K562 (cell line): Measurements from ENCODE around the gene LRRC4. TPM values are rescaled to one million over a fixed set of nuclear protein-coding genes. Genes with fewer than 3 reads are reported as not detected.

Experiments used
- ATAC-seq: fragments of 200-7000 bp; cut with Tn5 transposase; 3 replicates; pipeline ENCODE4 v1.9.1; 2020; ENCODE audit warnings: moderate library complexity
- BruUV-seq: library from RNA; stranded (reverse); fragments of 400-500 nt; replicated peaks from 2 replicates; lab custom pipeline; 2021; lab: Mats Ljungman, UMichigan
- CTCF ChIA-PET: fragments of 300-600 bp; formaldehyde crosslinking; extraction: SDS; loops from one replicate; lab custom pipeline; 2021; ENCODE audit warnings: low intra/inter-chr PET ratio; lab: Yijun Ruan, JAX
- POLR2A ChIA-PET: fragments of 300-600, 350-650 bp; sonication (Branson Sonifier 250); formaldehyde crosslinking; extraction: SDS; loops from one replicate; lab custom pipeline; 2021; ENCODE audit warnings: antibody characterized with exemption, inconsistent platforms; lab: Yijun Ruan, JAX
- DNase-seq, 4 experiments: peaks; one replicate each; pipeline versions ENCODE4 v3.0.0 to v3.0.0-alpha.2; 2011 to 2018; ENCODE audit warnings: low spot score in 3 of 4, mixed read lengths in 3 of 4; ENCODE audit errors: extremely low read depth in 1 of 4
- FAIRE-seq: peaks from 2 replicates; lab custom pipeline; 2011; peaks lifted over from hg19 to GRCh38; lab: Jason Lieb, UNC
- H2AFZ ChIP-seq: 2 replicates; pipeline ENCODE4 v1.6.0; 2011; ENCODE audit warnings: low read depth, low read length, control low read depth, inconsistent platforms
- H3K27ac ChIP-seq: fragments of 200-600 bp; 3 replicates; pipeline ENCODE4 v1.8.0; 2011; ENCODE audit warnings: low read depth, mild to moderate bottlenecking, control low read depth, inconsistent platforms, low read length, moderate library complexity, mixed read lengths; ENCODE audit errors: extremely low read depth
- H3K27me3 ChIP-seq, 2 experiments: fragments of 300-600 bp in 1 of 2; 2 replicates in 1 of 2; 3 replicates in 1 of 2; pipeline versions ENCODE4 v1.6.0 to v1.8.0; 2011; ENCODE audit warnings: inconsistent platforms in 2 of 2, low read length in 2 of 2, mild to moderate bottlenecking in 1 of 2, mixed read lengths in 1 of 2, moderate library complexity in 1 of 2; ENCODE audit not compliant: control insufficient read depth in 2 of 2, insufficient read depth in 2 of 2
- H3K36me3 ChIP-seq: fragments of 300-600 bp; 3 replicates; pipeline ENCODE4 v1.8.0; 2011; ENCODE audit warnings: mild to moderate bottlenecking, low read length, inconsistent platforms; ENCODE audit not compliant: control insufficient read depth, insufficient read depth
- H3K4me1 ChIP-seq, 2 experiments: fragments of 200-600 bp in 1 of 2; replicated peaks in 1 of 2; 2 replicates in 1 of 2; 3 replicates in 1 of 2; pipeline versions ENCODE4 v1.5.1 to v1.8.0; 2011; ENCODE audit warnings: inconsistent platforms in 2 of 2, low read length in 2 of 2, mild to moderate bottlenecking in 1 of 2, mixed read lengths in 1 of 2, moderate library complexity in 1 of 2; ENCODE audit not compliant: control insufficient read depth in 2 of 2, insufficient read depth in 2 of 2
- H3K4me2 ChIP-seq: 2 replicates; pipeline ENCODE4 v1.6.1; 2011; ENCODE audit warnings: low read length, control low read depth, inconsistent platforms, mixed read lengths; ENCODE audit not compliant: insufficient read depth
- H3K4me3 ChIP-seq: fragments of 200-600 bp; sonication (generic), shearing (Covaris generic); 2 replicates; pipeline ENCODE4 v1.5.1; 2016; ENCODE audit warnings: control low read depth, inconsistent platforms
- H3K79me2 ChIP-seq: fragments of 200-600 bp; 3 replicates; pipeline ENCODE4 v1.8.0; 2011; ENCODE audit warnings: low read length, inconsistent platforms; ENCODE audit not compliant: control insufficient read depth, insufficient read depth
- H3K9ac ChIP-seq, 2 experiments: 2 replicates each; pipeline versions ENCODE4 v1.6.0 to v1.6.1; 2011; ENCODE audit warnings: low read depth in 2 of 2, low read length in 2 of 2, control low read depth in 1 of 2, inconsistent platforms in 1 of 2, mild to moderate bottlenecking in 1 of 2, mixed read lengths in 1 of 2; ENCODE audit not compliant: insufficient read depth in 1 of 2
- H3K9me1 ChIP-seq: one replicate; pipeline ENCODE4 v1.6.0; 2011; ENCODE audit warnings: inconsistent platforms, mild to moderate bottlenecking, low read length, moderate library complexity; ENCODE audit not compliant: control insufficient read depth, insufficient read depth
- H3K9me3 ChIP-seq: replicated peaks from 2 replicates; pipeline ENCODE4 v1.5.1; 2011; ENCODE audit warnings: low read depth, low read length, inconsistent platforms; ENCODE audit not compliant: control insufficient read depth, insufficient read depth
- H4K20me1 ChIP-seq: replicated peaks from 2 replicates; pipeline ENCODE4 v1.6.1; 2011; ENCODE audit warnings: low read length, inconsistent platforms, mixed read lengths; ENCODE audit not compliant: control insufficient read depth, insufficient read depth
- BDP1 ChIP-seq: IDR thresholded peaks from 3 replicates; pipeline ENCODE4 v1.6.1; 2011; ENCODE audit not compliant: insufficient read length, insufficient read depth
- CTBP1 ChIP-seq: fragments of 450-650 bp; IDR thresholded peaks from 2 replicates; pipeline ENCODE4 v1.6.1; 2016; ENCODE audit warnings: borderline replicate concordance
- DPF2 ChIP-seq: fragments of 450-650 bp; IDR thresholded peaks from 2 replicates; pipeline ENCODE4 v1.6.1; 2016
- ESRRB ChIP-seq: fragments of 250-450 bp; sonication (Bioruptor Pico); IDR thresholded peaks from 2 replicates; pipeline ENCODE4 v1.5.0; 2020; ENCODE audit warnings: mild to moderate bottlenecking, moderate library complexity, borderline replicate concordance
- ETV1 ChIP-seq: fragments of 450-650 bp; conservative IDR thresholded peaks from 2 replicates; pipeline ENCODE4 v1.6.1; 2016; ENCODE audit warnings: missing genetic modification characterization, control low read depth, low read depth, missing compliant biosample characterization
- GTF2A2 ChIP-seq: IDR thresholded peaks from 2 replicates; pipeline ENCODE4 v1.6.1; 2016; ENCODE audit warnings: mild to moderate bottlenecking, missing genetic modification characterization, missing compliant biosample characterization
- HDAC3 ChIP-seq: fragments of 450-650 bp; IDR thresholded peaks from 2 replicates; pipeline ENCODE4 v1.6.1; 2018; ENCODE audit warnings: borderline replicate concordance, mild to moderate bottlenecking, moderate library complexity; ENCODE audit not compliant: partially characterized antibody
- KLF10 ChIP-seq: fragments of 250-450 bp; sonication (Bioruptor Pico); IDR thresholded peaks from 2 replicates; pipeline ENCODE4 v1.6.1; 2021; ENCODE audit warnings: matching md5 sums
- MEIS2 ChIP-seq: fragments of 450-650 bp; IDR thresholded peaks from 2 replicates; pipeline ENCODE4 v1.6.1; 2014; ENCODE audit warnings: mild to moderate bottlenecking; ENCODE audit not compliant: partially characterized antibody
- PYGO2 ChIP-seq: fragments of 450-650 bp; IDR thresholded peaks from 2 replicates; pipeline ENCODE4 v1.6.1; 2016; ENCODE audit warnings: mild to moderate bottlenecking, missing genetic modification characterization, moderate library complexity, missing compliant biosample characterization
- RBM22 ChIP-seq: fragments of 200-400 bp; formaldehyde crosslinking; IDR thresholded peaks from 2 replicates; pipeline ENCODE4 v1.6.1; 2018; ENCODE audit warnings: low read length, low read depth; ENCODE audit not compliant: poor library complexity, severe bottlenecking
- RCOR1 ChIP-seq, 2 experiments: IDR thresholded peaks; 2 replicates each; pipeline ENCODE4 v1.6.1; 2012; ENCODE audit warnings: low read depth in 2 of 2, low read length in 2 of 2, borderline replicate concordance in 1 of 2, improper control_type of control experiment in 1 of 2
- SPI1 ChIP-seq: IDR thresholded peaks from 2 replicates; pipeline ENCODE4 v1.6.1; 2011; ENCODE audit warnings: low read depth, low read length, control low read depth, borderline replicate concordance
- TAL1 ChIP-seq: fragments of 450-650 bp; IDR thresholded peaks from 2 replicates; pipeline ENCODE4 v1.6.1; 2016; ENCODE audit warnings: mild to moderate bottlenecking
- TCF3 ChIP-seq: sonication (generic); formaldehyde crosslinking; IDR thresholded peaks from 2 replicates; pipeline ENCODE4 v1.4.0; 2020; ENCODE audit warnings: mild to moderate bottlenecking, missing genetic modification reagents
- TEAD4 ChIP-seq, 2 experiments: sonication (generic) in 1 of 2; formaldehyde crosslinking in 1 of 2; IDR thresholded peaks; 2 replicates each; pipeline versions ENCODE4 v1.6.1 to v1.8.0; 2012 to 2022; ENCODE audit warnings: borderline replicate concordance in 1 of 2, inconsistent platforms in 1 of 2, low read length in 1 of 2, mild to moderate bottlenecking in 1 of 2, missing genetic modification reagents in 1 of 2
- ZBTB43 ChIP-seq: sonication (generic); formaldehyde crosslinking; IDR thresholded peaks from 2 replicates; pipeline ENCODE4 v1.8.0; 2023; ENCODE audit warnings: mild to moderate bottlenecking, missing genetic modification reagents
- ZNF23 ChIP-seq: fragments of 250-450 bp; sonication (Bioruptor Pico); IDR thresholded peaks from 2 replicates; pipeline ENCODE4 v1.4.0; 2020; ENCODE audit warnings: mild to moderate bottlenecking
- ZNF561 ChIP-seq: fragments of 450-650 bp; formaldehyde crosslinking; conservative IDR thresholded peaks from 2 replicates; pipeline ENCODE4 v1.4.0; 2020; ENCODE audit warnings: mild to moderate bottlenecking, moderate library complexity
- ZNF655 ChIP-seq: fragments of 250-450 bp; sonication (Bioruptor Pico); IDR thresholded peaks from 2 replicates; pipeline ENCODE4 v1.5.0; 2021
- WGBS: fragments of 100-300 bp; shearing (Covaris generic); methylation state at CpG from one replicate; pipeline ENCODE4 v1.1.6; 2016; ENCODE audit warnings: low coverage, mixed read lengths; ENCODE audit not compliant: insufficient coverage; ENCODE audit errors: missing lambda C conversion rate; 5-methylcytosine and 5-hydroxymethylcytosine counted together
- in situ Hi-C: fragments of 300-500 bp; cut with MboI; formaldehyde crosslinking; loops from 4 replicates; pipeline ENCODE4 v1.15.0; 2018; ENCODE audit warnings: inconsistent platforms, mixed read lengths
- intact Hi-C: fragments of 100-400 bp; cut with micrococcal nuclease; formaldehyde crosslinking; loops from 2 replicates; pipeline ENCODE4 v1.14.2; 2022
- polyA plus RNA-seq, 8 experiments: library from polyadenylated mRNA; depleted of rRNA in 4 of 8; stranded (reverse) in 5 of 8; unstranded in 3 of 8; fragments of >200 nt; fragmentation: Nextera tagmentation in 2 of 8; fragmentation: Illumina TruSeq in 1 of 8; extraction: Ambion mirVana in 2 of 8; extraction: Trizol in 1 of 8; gene quantifications; 2 replicates each; pipeline versions ENCODE4 v1.2.1 to v1.2.3, GENCODE V29; 2011 to 2014; ENCODE audit warnings: inconsistent platforms in 1 of 8, missing spikeins in 1 of 8
- total RNA-seq, 7 experiments: library from RNA; depleted of rRNA in 6 of 7; stranded (reverse); fragments of >200 nt in 6 of 7; fragmentation: Illumina TruSeq in 2 of 7; extraction: Trizol in 2 of 7; gene quantifications; 2 replicates each; pipeline versions ENCODE4 v1.2.1 to v1.2.3, GENCODE V29; 2011 to 2021; ENCODE audit warnings: low replicate concordance in 1 of 7

Gene LRRC4
- total and polyA plus RNA-seq, 9 of the 15 experiments (the other 6 are each of a cell fraction or from before 2014, with no cell fraction given): 0.04 to 0.11 TPM; not detected in 7

- peaks cover 82% of the 10 kb centered on the region for H3K36me3 ChIP-seq
- TF ChIP-seq TAL1: peak; percentile 13; the same call in 1 of the 2 replicates
- TF ChIP-seq RBM22: no peak
- TF ChIP-seq CTBP1: peak; percentile 16; the same call in 1 of the 2 replicates
- no peak for TF ChIP-seq ZNF561
- no peak for TF ChIP-seq ZBTB43
- TF ChIP-seq SPI1: no peak
- TF ChIP-seq GTF2A2: no peak
- TF ChIP-seq ESRRB (CRISPR knock-in tag): no peak
- TF ChIP-seq ZNF655 (CRISPR knock-in tag): no peak
- TF ChIP-seq PYGO2 (tag): no peak
- TF ChIP-seq DPF2: 0 out of 2 replicates have a peak, but pooled peaks have one; percentile 24
- TF ChIP-seq MEIS2: peak; percentile 19
- TF ChIP-seq ETV1 (tag): no peak
- TF ChIP-seq ZNF23 (CRISPR knock-in tag): no peak
- TF ChIP-seq TCF3 (CRISPR knock-in tag): peak; percentile 74
- no peak for TF ChIP-seq KLF10
- TF ChIP-seq RCOR1 (IDR thresholded peaks at IDR 0.05; ENCODE audit: borderline replicate concordance in 1 of 2, low read depth in 2 of 2, low read length in 2 of 2): peak in 1 of 2 experiments; percentile 10; a peak in 2 of 4 replicates
- peak; percentile 60 for TF ChIP-seq TEAD4 (IDR thresholded peaks at IDR 0.05; ENCODE audit: low read length)
- TF ChIP-seq TEAD4 (CRISPR knock-in tag; IDR thresholded peaks at IDR 0.05; ENCODE audit: borderline replicate concordance): no peak
- TF ChIP-seq HDAC3: no peak
- TF ChIP-seq BDP1: no peak
Measured at GRCh38 chr7:127996253-127997071, 34.8 kb downstream of the LRRC4 start.

More at GRCh38 chr7:127996253-127997071, 34.8 kb downstream of the LRRC4 start:
- Histone ChIP-seq H3K79me2 (peaks cover 7% of the 10 kb centered on the region; the same call in 1 of the 3 replicates), H3K27ac (peak overlapping the region; percentile 1; the same call in 1 of the 3 replicates), H4K20me1 (peaks cover 11% of the 10 kb centered on the region; the same call in 1 of the 2 replicates), H3K9me1 (peaks cover 7% of the 10 kb centered on the region), H3K27me3 (no peaks in the 10 kb centered on the region), H3K9ac (peak overlapping the region in 1 of 2 experiments; percentile 18; a peak in 1 of 4 replicates), H3K9me3 (no peaks in the 10 kb centered on the region), H3K4me3 (no peak overlapping the region), H2AFZ (no peak overlapping the region), H3K4me2 (peak overlapping the region; percentile 9; the same call in 1 of the 2 replicates), H3K4me1 (peaks cover 37 to 52% of the 10 kb centered on the region in 2 experiments; a peak in 4 of 5 replicates)
- WGBS: 23% methylated on average over 11 of the region's 11 CpGs
- peak; percentile 59 for ATAC-seq
- in situ Hi-C loops: no loop called here
- no peak for FAIRE-seq
- BruUV-seq: no TSS peak
- ChIA-PET CTCF (no interaction called here), POLR2A (interaction anchor here (0.5 to 2.3 kb wide), 5 partner anchors 9 to 143 kb away, joined by 3 to 10 read pairs (median 5); no protein-coding TSS in a partner anchor)
- intact Hi-C loops: loop anchor here (5.0 kb wide), 1 partner anchor 154 kb away; no protein-coding TSS in a partner anchor
- DNase-seq: peak in 3 of 4 experiments; percentile 44 to 69 (median 68)
